NCI-H69 (cell line): Measurements from ENCODE around the gene UBXN11.
"Not testable (repeated sequence)": the region's sequence is repeated elsewhere in the genome, so short reads cannot be mapped to it uniquely, and the experiment has no call there.

ENCODE experiments used
- DNase-seq: peaks from one replicate; lab custom pipeline; 2025; lab: John Stamatoyannopoulos, UW

The UBXN11 gene

GRCh38 chr1:26305667-26306289 lies 658 bp downstream of the UBXN11 start:
- no peak for DNase-seq

GRCh38 chr1:26302733-26303405 lies 3.6 kb downstream of the UBXN11 start:
- DNase-seq = no peak

GRCh38 chr1:26300578-26301275 lies 5.7 kb downstream of the UBXN11 start:
- no peak for DNase-seq

GRCh38 chr1:26297791-26298124 lies 8.7 kb downstream of the UBXN11 start:
- DNase-seq = no peak

GRCh38 chr1:26297057-26297790 lies 9.2 kb downstream of the UBXN11 start:
- no peak for DNase-seq

- no peak for DNase-seq
These were observed 9.9 kb downstream of the UBXN11 start for GRCh38 chr1:26296340-26297056.

GRCh38 chr1:26295194-26296138 lies 11.0 kb downstream of the UBXN11 start:
- no peak for DNase-seq

- no peak for DNase-seq
These were observed 12.4 kb downstream of the UBXN11 start for GRCh38 chr1:26293911-26294463.

GRCh38 chr1:26292735-26293134 lies 13.7 kb downstream of the UBXN11 start:
- not testable (repeated sequence) for DNase-seq

- no peak for DNase-seq
These were observed 14.5 kb downstream of the UBXN11 start for GRCh38 chr1:26291939-26292338.

- no peak for DNase-seq
These were observed 15.0 kb downstream of the UBXN11 start for GRCh38 chr1:26291433-26291832.

GRCh38 chr1:26290882-26291261 lies 15.6 kb downstream of the UBXN11 start:
- DNase-seq = no peak

- no peak for DNase-seq
These were observed 16.1 kb downstream of the UBXN11 start for GRCh38 chr1:26290122-26290881.

GRCh38 chr1:26289158-26290059 lies 17.0 kb downstream of the UBXN11 start:
- DNase-seq = peak; percentile 66

GRCh38 chr1:26288311-26288941 lies 18.0 kb downstream of the UBXN11 start:
- no peak for DNase-seq

GRCh38 chr1:26287811-26288210 lies 18.6 kb downstream of the UBXN11 start:
- DNase-seq = no peak

GRCh38 chr1:26287033-26287711 lies 19.3 kb downstream of the UBXN11 start:
- DNase-seq = no peak

- DNase-seq = no peak
These were observed 20.4 kb downstream of the UBXN11 start for GRCh38 chr1:26286064-26286416.
